ENCODE measurements around the gene ARL3. TPM values are rescaled to one million over a fixed set of nuclear protein-coding genes. Genes with fewer than 3 reads are reported as not detected.
"Not testable (repeated sequence)": the region's sequence is repeated elsewhere in the genome, so short reads cannot be mapped to it uniquely, and the experiment has no call there.

Gene ARL3, protein sequence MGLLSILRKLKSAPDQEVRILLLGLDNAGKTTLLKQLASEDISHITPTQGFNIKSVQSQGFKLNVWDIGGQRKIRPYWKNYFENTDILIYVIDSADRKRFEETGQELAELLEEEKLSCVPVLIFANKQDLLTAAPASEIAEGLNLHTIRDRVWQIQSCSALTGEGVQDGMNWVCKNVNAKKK
- 10 to 100 TPM in 11 of 12 donors, not detected in 1; 10.6 to 18.8 (median 13.8) TPM for polyA plus RNA-seq (ENCODE audit: insufficient read length in 12 of 12)
- long read RNA-seq, donor 1, transcript ARL3-201 (6 exons, 3,844 nt) = major isoform, 32 of 44 reads
- long read RNA-seq, donor 1, partial matches to known transcripts = 7 of 44 reads
- long read RNA-seq, donor 1, other reads (novel, unspliced or antisense) = 5 of 44 reads
- long read RNA-seq, donor 2, transcript ARL3-201 (6 exons, 3,844 nt) = major isoform, 43 of 61 reads
- long read RNA-seq, donor 2, partial matches to known transcripts = 18 of 61 reads
- long read RNA-seq, donor 2, other reads (novel, unspliced or antisense) = 0 of 61 reads
- long read RNA-seq, donor 3, transcript ARL3-201 (6 exons, 3,844 nt) = major isoform, 12 of 12 reads
- long read RNA-seq, donor 3, partial matches to known transcripts = 0 of 12 reads
- long read RNA-seq, donor 3, other reads (novel, unspliced or antisense) = 0 of 12 reads
- long read RNA-seq, donor 4, transcript ARL3-201 (6 exons, 3,844 nt) = major isoform, 7 of 7 reads
- long read RNA-seq, donor 4, partial matches to known transcripts = 0 of 7 reads
- long read RNA-seq, donor 4, other reads (novel, unspliced or antisense) = 0 of 7 reads
- long read RNA-seq, donor 5 = 0 reads
- long read RNA-seq, donor 6, transcript ARL3-201 (6 exons, 3,844 nt) = major isoform, 22 of 22 reads
- long read RNA-seq, donor 6, partial matches to known transcripts = 0 of 22 reads
- long read RNA-seq, donor 6, other reads (novel, unspliced or antisense) = 0 of 22 reads
- long read RNA-seq, donor 7, transcript ARL3-201 (6 exons, 3,844 nt) = major isoform, 16 of 16 reads
- long read RNA-seq, donor 7, partial matches to known transcripts = 0 of 16 reads
- long read RNA-seq, donor 7, other reads (novel, unspliced or antisense) = 0 of 16 reads
- long read RNA-seq, donor 8, transcript ARL3-201 (6 exons, 3,844 nt) = major isoform, 33 of 42 reads
- long read RNA-seq, donor 8, partial matches to known transcripts = 9 of 42 reads
- long read RNA-seq, donor 8, other reads (novel, unspliced or antisense) = 0 of 42 reads
- long read RNA-seq, donor 9, transcript ARL3-201 (6 exons, 3,844 nt) = major isoform, 18 of 18 reads
- long read RNA-seq, donor 9, partial matches to known transcripts = 0 of 18 reads
- long read RNA-seq, donor 9, other reads (novel, unspliced or antisense) = 0 of 18 reads
- long read RNA-seq, donor 10, transcript ARL3-201 (6 exons, 3,844 nt) = major isoform, 24 of 24 reads
- long read RNA-seq, donor 10, partial matches to known transcripts = 0 of 24 reads
- long read RNA-seq, donor 10, other reads (novel, unspliced or antisense) = 0 of 24 reads
- long read RNA-seq, donor 11, transcript ARL3-201 (6 exons, 3,844 nt) = major isoform, 35 of 69 reads
- long read RNA-seq, donor 11, partial matches to known transcripts = 34 of 69 reads
- long read RNA-seq, donor 11, other reads (novel, unspliced or antisense) = 0 of 69 reads

- peak; percentile 98 for DNase-seq
Measured at GRCh38 chr10:102713814-102714620, at the start of gene ARL3. ARL3 (minus strand) TSS chr10:102714397; CDS start chr10:102714275, 122 bp downstream.

DNA sequence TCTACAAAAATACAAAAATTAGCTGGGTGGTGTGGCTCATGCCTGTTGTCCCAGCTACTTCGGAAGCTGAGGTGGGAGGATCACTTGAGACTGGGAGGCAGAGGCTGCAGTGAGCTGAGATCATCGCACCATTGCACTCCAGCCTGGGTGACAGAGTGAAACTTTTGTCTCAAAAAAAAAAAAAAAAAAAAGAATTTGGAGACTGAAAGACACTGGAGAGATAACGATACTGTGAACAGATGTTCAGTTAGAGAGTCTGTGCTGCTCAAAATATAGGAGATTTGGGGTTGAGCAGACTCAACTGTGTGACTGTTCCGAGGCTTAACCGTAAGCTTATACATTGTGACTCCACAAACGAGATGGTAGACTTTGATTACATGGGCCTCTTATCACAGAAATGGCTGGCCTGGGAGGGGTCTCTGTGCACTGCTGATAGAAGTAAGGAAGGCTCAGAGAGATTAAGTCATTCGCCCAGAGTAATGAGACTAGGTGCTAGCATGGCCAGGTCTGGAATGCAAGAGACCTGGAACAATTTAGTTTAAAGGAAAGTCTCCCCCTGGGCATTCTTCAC, 48.9 kb upstream of the ARL3 start:
- DNase-seq = no peak

GRCh38 chr10:102762401-102763015, 48.3 kb upstream of the ARL3 start:
- no peak for DNase-seq

- DNase-seq = no peak
Measured at GRCh38 chr10:102761981-102762380, 47.8 kb upstream of the ARL3 start.

DNA sequence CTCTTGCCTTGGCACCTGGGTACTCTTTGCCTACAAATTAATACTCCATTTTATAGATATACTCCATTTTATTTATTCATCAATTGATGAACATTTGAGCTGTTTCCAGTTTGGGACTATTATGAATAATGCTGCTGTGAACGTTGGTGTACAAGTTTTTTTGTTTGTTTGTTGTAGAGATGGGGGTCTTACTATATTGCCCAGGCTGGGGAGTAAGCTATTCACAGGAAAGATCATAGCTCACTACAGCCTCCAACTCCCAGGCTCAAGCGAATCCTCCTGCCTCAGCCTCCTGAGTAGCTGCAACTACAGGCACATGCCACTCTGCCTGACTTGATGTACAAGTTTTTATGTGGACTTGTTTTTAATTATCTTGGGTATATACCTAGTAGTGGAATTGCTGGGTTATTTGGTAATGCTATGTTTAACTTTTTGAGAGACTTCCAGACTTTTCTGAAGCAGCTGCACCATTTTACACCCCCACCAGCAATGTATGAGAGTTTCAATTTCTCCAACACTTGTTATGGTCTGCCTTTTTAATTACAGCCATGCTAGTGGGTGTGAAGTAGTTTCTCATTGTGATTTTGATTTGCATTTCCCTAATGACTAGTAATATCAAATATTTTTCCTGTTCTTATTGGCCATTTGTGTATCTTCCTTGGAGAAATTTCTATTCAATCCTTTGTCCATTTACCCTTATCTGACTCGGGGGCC, 45.5 kb upstream of the ARL3 start:
- DNase-seq = no peak

- DNase-seq = not testable (repeated sequence)
Measured at GRCh38 chr10:102758933-102759262, 44.7 kb upstream of the ARL3 start.

DNA sequence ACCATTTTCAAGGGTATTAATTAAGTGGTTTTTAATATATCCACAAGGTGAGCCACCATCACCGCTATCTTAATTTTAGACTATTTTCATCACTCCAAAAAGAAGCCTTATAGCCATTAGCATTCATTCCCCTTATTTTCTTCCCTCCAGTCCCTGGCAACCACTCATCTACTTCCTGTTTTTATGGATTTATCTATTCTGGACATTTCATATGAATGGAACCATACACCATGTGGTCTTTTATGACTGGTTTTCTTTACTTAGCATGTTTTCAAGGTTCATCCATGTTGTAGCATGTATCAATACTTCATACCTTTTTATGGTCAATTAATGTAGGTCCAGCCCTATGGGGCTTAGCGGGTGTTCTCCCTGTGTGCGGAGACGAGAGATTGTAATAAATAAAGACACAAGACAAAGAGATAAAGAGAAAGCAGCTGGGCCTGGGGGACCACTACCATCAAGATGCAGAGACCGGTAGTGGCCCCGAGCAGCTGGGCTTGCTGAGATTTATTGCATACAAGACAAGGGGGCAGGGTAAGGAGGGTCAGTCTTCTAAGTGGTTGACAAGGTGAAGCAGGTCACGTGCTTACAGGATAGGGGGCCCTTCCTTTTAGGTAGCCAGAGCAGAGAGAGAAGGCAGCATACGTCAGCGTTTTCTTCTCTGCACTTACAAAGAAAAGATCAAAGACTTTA, 44.2 kb upstream of the ARL3 start:
- DNase-seq = no peak

- DNase-seq = no peak
Measured at GRCh38 chr10:102757323-102757722, 43.1 kb upstream of the ARL3 start.

GRCh38 chr10:102753718-102754117, 39.5 kb upstream of the ARL3 start:
- DNase-seq = no peak

DNA sequence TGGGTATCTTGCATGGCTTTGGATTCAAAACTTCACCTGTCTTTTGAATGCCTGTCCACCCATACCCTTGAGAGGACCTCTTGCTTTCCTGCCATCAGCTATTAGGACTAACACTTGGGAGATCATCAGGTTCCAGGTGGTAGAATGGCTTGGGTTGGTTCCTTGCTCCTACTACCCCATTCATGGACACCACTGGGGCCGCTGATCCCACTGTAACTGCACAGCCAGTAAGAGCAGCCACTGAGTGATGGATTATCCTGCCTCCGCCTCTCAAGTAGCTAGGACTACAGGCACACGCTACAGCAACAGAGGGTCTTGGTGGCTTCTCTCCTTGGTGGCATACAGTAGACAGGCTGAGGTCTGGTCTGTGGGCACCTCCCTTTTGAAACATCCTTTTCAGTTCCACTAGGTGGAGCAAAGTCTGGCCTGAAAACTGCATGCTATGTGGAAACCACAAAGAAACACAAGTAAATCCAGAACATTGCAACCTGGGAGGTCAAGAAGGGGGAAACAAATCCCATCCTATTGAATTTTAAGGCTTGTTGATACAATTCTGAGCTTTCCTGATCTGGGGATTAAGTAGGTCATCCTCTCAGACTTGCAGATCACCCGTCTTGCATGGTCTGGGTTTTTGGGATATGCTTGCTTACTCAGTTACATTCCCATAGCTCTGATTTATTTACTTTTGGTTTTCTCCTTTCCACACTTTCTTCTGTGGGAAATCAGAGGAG, 38.9 kb upstream of the ARL3 start:
- peak; percentile 61 for DNase-seq

DNA sequence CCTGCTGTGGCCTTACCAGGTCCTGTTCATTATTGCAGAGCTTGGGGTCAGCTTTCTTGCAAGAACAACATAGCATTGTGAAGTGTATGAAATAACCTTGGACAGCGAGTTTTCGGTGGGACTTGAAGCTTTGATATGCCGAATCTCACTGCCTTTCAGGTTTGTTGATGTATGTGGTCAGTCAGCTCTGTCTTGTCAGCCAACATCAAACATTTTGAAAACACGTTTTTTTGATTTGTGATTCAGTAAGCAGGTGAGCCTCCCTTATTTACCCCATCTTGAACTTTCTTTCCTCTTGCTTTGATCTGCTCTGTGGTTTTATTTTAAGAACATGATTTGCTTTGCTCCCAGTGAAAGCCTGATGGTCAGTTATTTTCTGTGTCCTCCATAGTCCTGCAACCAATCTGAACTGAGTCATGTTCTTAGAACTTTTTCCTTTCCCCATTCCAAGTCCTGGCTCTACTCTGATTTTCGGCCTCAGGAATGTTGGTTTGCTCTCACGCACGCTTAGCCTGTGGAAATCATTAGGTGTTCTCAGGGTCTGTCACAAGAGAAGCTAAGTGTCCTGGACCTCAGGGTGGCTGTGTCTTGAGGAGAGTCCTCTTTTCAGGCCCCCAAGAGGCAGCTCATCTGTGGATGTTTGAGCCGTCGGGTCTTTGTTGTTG, 38.2 kb upstream of the ARL3 start:
- DNase-seq = peak; percentile 60

- no peak for DNase-seq
Measured at GRCh38 chr10:102745157-102745556, 31.0 kb upstream of the ARL3 start.

- DNase-seq = no peak
Measured at GRCh38 chr10:102744374-102745051, 30.3 kb upstream of the ARL3 start.

DNA sequence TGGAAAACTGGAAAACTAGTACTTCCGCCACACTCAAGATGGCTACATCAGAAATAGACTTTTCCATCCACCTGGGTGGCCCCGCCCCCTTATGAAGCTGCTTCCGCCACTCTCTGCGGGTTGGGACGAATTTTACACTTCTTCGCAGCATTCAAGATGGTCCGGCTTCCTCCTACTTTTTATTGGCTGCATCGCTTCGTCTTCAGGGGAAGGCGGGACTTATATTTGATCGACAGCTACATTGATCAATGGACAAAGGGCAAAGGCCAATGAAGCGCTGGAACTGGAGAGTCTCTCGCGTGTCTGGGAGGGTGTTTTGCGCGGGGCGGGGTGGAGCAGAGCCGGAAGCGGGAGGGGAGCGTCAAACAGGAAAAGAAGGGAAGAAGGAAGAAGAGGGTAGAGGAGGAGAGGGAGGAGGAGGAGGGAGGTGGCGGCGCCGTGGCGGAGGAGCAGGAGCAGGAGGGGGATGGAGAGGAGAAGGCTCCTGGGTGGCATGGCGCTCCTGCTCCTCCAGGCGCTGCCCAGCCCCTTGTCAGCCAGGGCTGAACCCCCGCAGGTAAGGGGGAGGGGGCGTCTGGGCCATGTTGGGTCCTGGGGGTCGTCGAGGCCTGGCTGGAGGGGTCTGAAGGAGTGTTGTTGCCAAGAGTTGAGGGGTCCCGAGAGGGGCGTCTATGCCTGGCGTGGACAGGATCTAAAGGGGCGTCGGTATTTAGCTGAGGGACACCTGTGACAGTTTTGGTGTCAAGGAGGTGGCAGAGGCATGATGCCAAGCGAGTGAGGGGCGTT, 29.6 kb upstream of the ARL3 start, which contains the start of gene WBP1L:
TSS of gene WBP1L (plus strand) at position 361 of the 786 bp plus-strand sequence. CDS start at position 467, 106 bp downstream.
- peak; percentile 99 for DNase-seq

DNA sequence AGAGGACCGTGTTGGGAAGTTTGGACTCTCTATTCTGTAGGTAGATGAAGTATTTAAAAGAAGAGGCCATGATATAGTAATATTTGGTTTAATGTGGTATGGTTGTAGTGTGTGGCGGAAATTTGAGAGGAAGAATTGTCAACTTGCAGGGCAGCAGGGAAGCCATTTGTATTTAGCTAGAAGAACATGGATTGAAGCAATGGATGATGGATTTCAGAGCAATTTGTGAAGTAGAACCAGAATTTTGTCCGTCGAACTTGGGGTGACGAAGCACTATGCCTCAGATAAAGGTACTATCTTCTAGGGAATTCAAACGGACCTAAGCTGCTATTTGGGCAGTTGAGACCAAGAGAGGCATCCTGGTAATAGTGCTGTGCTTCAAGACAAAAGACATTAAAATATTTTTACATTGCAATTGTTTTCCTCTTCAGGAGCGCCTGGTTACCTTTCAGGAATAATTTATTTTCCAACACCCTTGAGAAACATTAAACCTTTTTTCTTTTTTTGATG, 28.9 kb upstream of the ARL3 start:
- DNase-seq = no peak
